HFFc6 (cell line): ENCODE measurements around the gene ADNP. TPM values are rescaled to one million over a fixed set of nuclear protein-coding genes. Genes with fewer than 3 reads are reported as not detected.

Experiments
- DNase-seq: peaks from one replicate; pipeline ENCODE4 v3.0.0-alpha.2; 2018
- H3K27ac Mint-ChIP-seq: 2 replicates; pipeline ENCODE4 v1.8.0; 2020; ENCODE audit warnings: mild to moderate bottlenecking, mixed read lengths
- H3K27me3 Mint-ChIP-seq: 2 replicates; pipeline ENCODE4 v1.8.0; 2021; ENCODE audit warnings: mild to moderate bottlenecking, moderate library complexity, mixed read lengths; ENCODE audit not compliant: insufficient read depth
- H3K36me3 Mint-ChIP-seq: 2 replicates; pipeline ENCODE4 v1.8.0; 2021; ENCODE audit warnings: low read depth, mixed read lengths
- H3K4me1 Mint-ChIP-seq: 2 replicates; pipeline ENCODE4 v1.8.0; 2020; ENCODE audit warnings: low read depth, mixed read lengths
- H3K4me3 Mint-ChIP-seq: 2 replicates; pipeline ENCODE4 v1.8.0; 2020; ENCODE audit warnings: mild to moderate bottlenecking, moderate library complexity, mixed read lengths
- H3K9me3 Mint-ChIP-seq: 2 replicates; pipeline ENCODE4 v1.8.0; 2020; ENCODE audit warnings: mild to moderate bottlenecking, mixed read lengths
- total RNA-seq, 6 experiments: library from RNA; stranded (reverse); fragmentation: NEBNext Ultra II Directional; extraction: Animal tissue kit (Norgen Biotek cat#: 25700); gene quantifications; 2 replicates in 1 of 6; 3 replicates in 5 of 6; pipeline ENCODE4 v1.2.3, GENCODE V29; 2021
- TF ChIP-seq, protein P1 (sequence below): fragments of 200-600 bp; sonication (generic); IDR thresholded peaks from 2 replicates; pipeline ENCODE4 v1.5.0; 2021; ENCODE audit warnings: antibody characterized with exemption, mild to moderate bottlenecking

The ADNP gene
- total RNA-seq, 6 experiments from 2014 or later = 56.5 to 68.8 (median 57.3) TPM

DNA sequence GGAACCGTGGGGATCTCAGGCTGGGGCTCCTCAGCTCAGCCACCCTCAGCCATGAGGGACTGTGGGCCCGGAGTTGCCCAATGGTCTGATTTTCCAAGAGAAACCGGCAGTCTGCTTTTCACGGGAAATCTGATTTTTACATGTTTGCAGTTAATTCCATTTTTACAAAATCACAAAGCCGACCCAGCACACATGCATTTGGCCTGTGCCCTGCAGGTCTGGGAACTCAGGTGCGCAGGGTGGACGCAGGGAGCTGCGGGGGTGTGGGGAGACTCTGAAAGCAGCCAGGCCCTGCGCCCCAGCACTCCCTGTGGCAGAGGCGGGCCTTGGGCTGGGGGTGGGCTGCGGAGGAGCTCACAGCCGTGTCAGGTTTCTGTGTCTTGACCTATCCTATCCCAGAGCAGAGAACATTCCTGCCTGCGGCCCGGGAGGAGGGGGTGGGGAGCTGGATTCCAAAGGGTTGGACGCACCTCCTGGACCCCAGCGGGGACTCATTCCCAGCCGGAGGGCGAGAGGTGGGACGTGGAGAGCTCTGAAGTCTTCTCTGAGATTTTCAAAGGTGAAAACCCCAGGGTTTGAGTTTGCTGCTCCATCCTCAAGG, 60.6 kb downstream of the ADNP start:
- no peak overlapping the region for H3K27ac Mint-ChIP-seq
- no peak for DNase-seq
- H3K4me1 Mint-ChIP-seq = no peaks in the 10 kb centered on the region
- TF ChIP-seq, protein P1, sequence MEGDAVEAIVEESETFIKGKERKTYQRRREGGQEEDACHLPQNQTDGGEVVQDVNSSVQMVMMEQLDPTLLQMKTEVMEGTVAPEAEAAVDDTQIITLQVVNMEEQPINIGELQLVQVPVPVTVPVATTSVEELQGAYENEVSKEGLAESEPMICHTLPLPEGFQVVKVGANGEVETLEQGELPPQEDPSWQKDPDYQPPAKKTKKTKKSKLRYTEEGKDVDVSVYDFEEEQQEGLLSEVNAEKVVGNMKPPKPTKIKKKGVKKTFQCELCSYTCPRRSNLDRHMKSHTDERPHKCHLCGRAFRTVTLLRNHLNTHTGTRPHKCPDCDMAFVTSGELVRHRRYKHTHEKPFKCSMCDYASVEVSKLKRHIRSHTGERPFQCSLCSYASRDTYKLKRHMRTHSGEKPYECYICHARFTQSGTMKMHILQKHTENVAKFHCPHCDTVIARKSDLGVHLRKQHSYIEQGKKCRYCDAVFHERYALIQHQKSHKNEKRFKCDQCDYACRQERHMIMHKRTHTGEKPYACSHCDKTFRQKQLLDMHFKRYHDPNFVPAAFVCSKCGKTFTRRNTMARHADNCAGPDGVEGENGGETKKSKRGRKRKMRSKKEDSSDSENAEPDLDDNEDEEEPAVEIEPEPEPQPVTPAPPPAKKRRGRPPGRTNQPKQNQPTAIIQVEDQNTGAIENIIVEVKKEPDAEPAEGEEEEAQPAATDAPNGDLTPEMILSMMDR = no peak
- no peaks in the 10 kb centered on the region; the same call in 1 of the 2 replicates for H3K27me3 Mint-ChIP-seq
- no peak overlapping the region for H3K4me3 Mint-ChIP-seq
- no peaks in the 10 kb centered on the region for H3K9me3 Mint-ChIP-seq
- H3K36me3 Mint-ChIP-seq = no peaks in the 10 kb centered on the region

GRCh38 chr20:50868509-50869495, 62.4 kb downstream of the ADNP start:
- DNase-seq = no peak
- H3K27ac Mint-ChIP-seq = no peak overlapping the region

GRCh38 chr20:50867805-50868204, 63.4 kb downstream of the ADNP start:
- H3K36me3 Mint-ChIP-seq = no peaks in the 10 kb centered on the region
- no peak for DNase-seq
- no peak overlapping the region for H3K4me3 Mint-ChIP-seq
- no peaks in the 10 kb centered on the region for H3K9me3 Mint-ChIP-seq
- TF ChIP-seq, protein P1 = no peak
- no peak overlapping the region for H3K27ac Mint-ChIP-seq
- no peaks in the 10 kb centered on the region; the same call in 1 of the 2 replicates for H3K27me3 Mint-ChIP-seq
- no peaks in the 10 kb centered on the region for H3K4me1 Mint-ChIP-seq

More at GRCh38 chr20:50868509-50869495, 62.4 kb downstream of the ADNP start:
- TF ChIP-seq, protein P1 = no peak
- Mint-ChIP-seq H3K4me3 (no peak overlapping the region), H3K36me3 (no peaks in the 10 kb centered on the region), H3K4me1 (no peaks in the 10 kb centered on the region), H3K9me3 (no peaks in the 10 kb centered on the region), H3K27me3 (no peaks in the 10 kb centered on the region; the same call in 1 of the 2 replicates)

DNA sequence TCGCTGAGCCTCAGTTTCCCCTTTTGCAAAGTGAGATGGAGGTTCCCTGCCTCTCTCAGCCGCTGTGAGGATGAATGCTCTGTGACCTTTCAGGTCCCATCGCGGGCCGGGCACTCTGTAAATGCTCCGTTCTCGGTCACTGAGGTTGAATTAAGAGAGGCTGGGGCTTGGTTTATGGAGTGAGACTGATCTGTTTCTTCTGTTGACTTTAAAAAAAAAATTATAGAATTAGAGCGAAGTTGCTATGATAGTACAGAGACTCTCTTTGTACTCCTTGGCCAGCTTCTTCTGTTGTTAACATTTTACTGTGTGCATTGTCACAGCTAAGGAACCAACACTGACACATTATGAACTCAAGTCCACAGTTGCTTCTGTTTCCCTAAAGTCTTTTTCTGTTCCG, 64.4 kb downstream of the ADNP start:
- TF ChIP-seq, protein P1 = no peak
- H3K4me1 Mint-ChIP-seq = no peaks in the 10 kb centered on the region
- no peak overlapping the region for H3K4me3 Mint-ChIP-seq
- no peaks in the 10 kb centered on the region for H3K36me3 Mint-ChIP-seq
- H3K9me3 Mint-ChIP-seq = no peaks in the 10 kb centered on the region
- DNase-seq = no peak
- no peak overlapping the region for H3K27ac Mint-ChIP-seq
- H3K27me3 Mint-ChIP-seq = no peaks in the 10 kb centered on the region; the same call in 1 of the 2 replicates

GRCh38 chr20:50866036-50866685, 65.1 kb downstream of the ADNP start:
- TF ChIP-seq, protein P1 = no peak
- H3K27ac Mint-ChIP-seq = no peak overlapping the region
- H3K27me3 Mint-ChIP-seq = no peaks in the 10 kb centered on the region
- DNase-seq = no peak
- H3K4me3 Mint-ChIP-seq = no peak overlapping the region
- H3K9me3 Mint-ChIP-seq = no peaks in the 10 kb centered on the region
- H3K36me3 Mint-ChIP-seq = no peaks in the 10 kb centered on the region
- no peaks in the 10 kb centered on the region for H3K4me1 Mint-ChIP-seq
